ENCODE data around the gene RRM2. TPM values are rescaled to one million over a fixed set of nuclear protein-coding genes. Genes with fewer than 3 reads are reported as not detected.

RRM2 gene
- total RNA-seq, 1 experiment from 2014 or later, result 163 TPM

DNA sequence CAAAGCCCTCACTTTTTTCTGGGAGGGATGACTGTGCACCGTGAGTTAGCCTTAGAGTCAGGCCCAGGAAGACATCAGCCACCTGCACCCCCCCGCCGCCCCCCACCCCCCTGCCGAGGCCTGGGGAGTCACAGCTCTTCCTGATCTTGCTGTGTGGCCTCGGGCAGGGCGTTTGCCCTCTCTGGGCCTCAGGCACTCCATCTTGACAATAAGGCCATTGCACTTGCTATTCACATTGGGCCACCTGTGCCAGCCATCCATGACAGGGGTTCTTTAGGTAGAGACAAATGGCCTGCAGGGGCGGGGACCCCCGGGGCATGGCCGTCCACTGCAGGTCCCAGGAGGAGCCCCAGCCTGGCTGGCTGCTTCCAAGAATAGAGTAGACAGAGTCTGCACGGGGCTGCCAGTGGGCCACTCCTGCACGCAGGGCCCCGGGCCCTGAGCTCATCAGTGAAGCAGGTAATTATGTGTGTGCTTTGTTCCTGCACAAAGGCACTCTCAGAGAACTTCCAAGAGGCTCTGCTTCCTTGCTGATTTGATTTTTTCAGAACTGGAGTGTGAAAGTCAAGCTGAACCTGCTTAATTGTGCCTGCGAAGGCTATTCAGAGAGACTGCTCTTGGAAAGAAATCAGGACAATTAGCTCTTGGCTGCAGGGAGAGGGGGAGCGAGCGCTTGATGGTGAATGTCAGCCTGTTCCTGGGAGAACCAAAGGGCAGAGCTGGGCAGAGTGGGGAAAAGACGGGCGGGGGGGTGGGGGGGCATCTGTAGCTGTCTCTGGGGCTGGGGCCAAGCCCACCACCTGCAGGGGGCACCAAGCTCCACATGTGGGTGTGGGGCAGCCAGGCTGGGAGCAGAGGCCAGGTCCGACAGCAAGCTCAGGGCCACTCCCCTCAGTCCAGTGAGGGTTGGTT is 40.3 kb downstream of the RRM2 start:
- H3K4me3 Mint-ChIP-seq, result no peak overlapping the region
- H3K9me3 Mint-ChIP-seq, result no peaks in the 10 kb centered on the region
- no peaks in the 10 kb centered on the region for H3K27me3 ChIP-seq (ENCODE audit: insufficient read depth, low read length)
- no peak overlapping the region for H2BK15ac ChIP-seq (ENCODE audit: low read depth, low read length)
- H3K23ac ChIP-seq (ENCODE audit: insufficient read length, low read depth, low read length), result no peak overlapping the region
- peaks cover 2% of the 10 kb centered on the region for H4K20me1 ChIP-seq (ENCODE audit: control insufficient read depth, insufficient read depth, insufficient read length)
- no peak overlapping the region for H2BK20ac ChIP-seq (ENCODE audit: low read depth, low read length, poor library complexity, severe bottlenecking)
- H3K27ac ChIP-seq (ENCODE audit: insufficient read length, low read depth, low read length), result no peak overlapping the region
- H3K79me2 ChIP-seq (ENCODE audit: insufficient read depth, low read length), result no peaks in the 10 kb centered on the region
- H3K79me1 ChIP-seq (ENCODE audit: insufficient read depth, low read depth, low read length, poor library complexity, severe bottlenecking), result no peaks in the 10 kb centered on the region
- H3K9ac ChIP-seq (ENCODE audit: extremely low read depth, insufficient read length, low read length), result no peak overlapping the region
- WGBS (ENCODE audit: extremely low coverage, insufficient read length, low lambda C conversion rate), result no CpG with 5 or more reads among the region's 18 CpGs
- no peak overlapping the region for H4K91ac ChIP-seq (ENCODE audit: insufficient read length, low read depth, low read length)
- H2BK12ac ChIP-seq (ENCODE audit: insufficient read length, low read depth, low read length), result no peak overlapping the region
- no peak overlapping the region for H2BK120ac ChIP-seq (ENCODE audit: low read depth, low read length, poor library complexity, severe bottlenecking)
- peaks cover 0 to 27% (median 7%) of the 10 kb centered on the region in 3 experiments; a peak in 6 of 7 replicates for H3K36me3 Mint-ChIP-seq (ENCODE audit: insufficient read depth in 1 of 3, low read depth in 3 of 3)
- H3K4me2 ChIP-seq (ENCODE audit: insufficient read depth, insufficient read length, low read length), result no peak overlapping the region
- H3K4ac ChIP-seq (ENCODE audit: low read depth, low read length), result no peak overlapping the region
- TF ChIP-seq, protein P1, sequence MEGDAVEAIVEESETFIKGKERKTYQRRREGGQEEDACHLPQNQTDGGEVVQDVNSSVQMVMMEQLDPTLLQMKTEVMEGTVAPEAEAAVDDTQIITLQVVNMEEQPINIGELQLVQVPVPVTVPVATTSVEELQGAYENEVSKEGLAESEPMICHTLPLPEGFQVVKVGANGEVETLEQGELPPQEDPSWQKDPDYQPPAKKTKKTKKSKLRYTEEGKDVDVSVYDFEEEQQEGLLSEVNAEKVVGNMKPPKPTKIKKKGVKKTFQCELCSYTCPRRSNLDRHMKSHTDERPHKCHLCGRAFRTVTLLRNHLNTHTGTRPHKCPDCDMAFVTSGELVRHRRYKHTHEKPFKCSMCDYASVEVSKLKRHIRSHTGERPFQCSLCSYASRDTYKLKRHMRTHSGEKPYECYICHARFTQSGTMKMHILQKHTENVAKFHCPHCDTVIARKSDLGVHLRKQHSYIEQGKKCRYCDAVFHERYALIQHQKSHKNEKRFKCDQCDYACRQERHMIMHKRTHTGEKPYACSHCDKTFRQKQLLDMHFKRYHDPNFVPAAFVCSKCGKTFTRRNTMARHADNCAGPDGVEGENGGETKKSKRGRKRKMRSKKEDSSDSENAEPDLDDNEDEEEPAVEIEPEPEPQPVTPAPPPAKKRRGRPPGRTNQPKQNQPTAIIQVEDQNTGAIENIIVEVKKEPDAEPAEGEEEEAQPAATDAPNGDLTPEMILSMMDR (conservative IDR thresholded peaks at IDR 0.05), result peak; percentile 51; the same call in 2 of the 3 replicates
- H3K56ac ChIP-seq (ENCODE audit: insufficient read length, low read depth, low read length), result no peak overlapping the region
- peak overlapping the region in 1 of 3 experiments; percentile 49; a peak in 2 of 7 replicates for H3K27ac Mint-ChIP-seq
- no peak overlapping the region for H3T11ph ChIP-seq (ENCODE audit: low read length)
- H3K23me2 ChIP-seq (ENCODE audit: insufficient read length, low read depth, low read length, poor library complexity, severe bottlenecking), result no peaks in the 10 kb centered on the region
- H3K27me3 Mint-ChIP-seq (ENCODE audit: low read depth), result no peaks in the 10 kb centered on the region
- no peak overlapping the region for H3K14ac ChIP-seq (ENCODE audit: insufficient read depth, low read length)
- H3K9me3 ChIP-seq (ENCODE audit: control insufficient read depth, low read depth, low read length), result no peaks in the 10 kb centered on the region
- H2BK5ac ChIP-seq (ENCODE audit: insufficient read length, low read length), result no peak overlapping the region
- H3K4me1 Mint-ChIP-seq, result peaks cover 9 to 23% of the 10 kb centered on the region in 2 experiments
- H4K8ac ChIP-seq (replicated peaks; ENCODE audit: insufficient read length, low read depth, low read length), result no peak overlapping the region
- no peak overlapping the region for H3K18ac ChIP-seq (ENCODE audit: insufficient read length, low read depth, low read length)
- no peak overlapping the region for H2AK5ac ChIP-seq (ENCODE audit: insufficient read length, low read length)
- no peak overlapping the region for H4K5ac ChIP-seq (ENCODE audit: insufficient read length, low read depth, low read length)
- DNase-seq, result peak; percentile 63
- no peak overlapping the region for H2AFZ ChIP-seq (ENCODE audit: low read length)
- no peaks in the 10 kb centered on the region; the same call in 1 of the 2 replicates for H3K4me1 ChIP-seq (ENCODE audit: insufficient read depth, low read length)
